Hematopoietic multipotent progenitor cell treated with erythropoietin and hydrocortisone succinate and interleukin-3 and kit ligand, for 4 days (in vitro differentiated cells): Measurements from ENCODE around the gene NAT14.
"Not testable (repeated sequence)": the region's sequence is repeated elsewhere in the genome, so short reads cannot be mapped to it uniquely, and the experiment has no call there.

Experiments
- DNase-seq: peaks from one replicate; pipeline ENCODE4 v3.0.0-alpha.2; 2015

The NAT14 gene

GRCh38 chr19:55487924-55488687 lies 3.1 kb downstream of the NAT14 start, which contains the start of gene SSC5D:
TSS of gene SSC5D (plus strand) at chr19:55488436. CDS start at chr19:55488590, 154 bp downstream.
- DNase-seq = peak; percentile 39

GRCh38 chr19:55488986-55489710 lies 4.2 kb downstream of the NAT14 start:
- no peak for DNase-seq

- no peak for DNase-seq
Measured at GRCh38 chr19:55489711-55490477, 4.9 kb downstream of the NAT14 start.

GRCh38 chr19:55490478-55491432 lies 5.8 kb downstream of the NAT14 start:
- no peak for DNase-seq

- no peak for DNase-seq
Measured at GRCh38 chr19:55491546-55492360, 6.8 kb downstream of the NAT14 start.

- no peak for DNase-seq
Measured at GRCh38 chr19:55492362-55492944, 7.5 kb downstream of the NAT14 start.

GRCh38 chr19:55493052-55493644 lies 8.2 kb downstream of the NAT14 start:
- no peak for DNase-seq

GRCh38 chr19:55493645-55494171 lies 8.7 kb downstream of the NAT14 start:
- DNase-seq = no peak

GRCh38 chr19:55494172-55494761 lies 9.3 kb downstream of the NAT14 start:
- no peak for DNase-seq

GRCh38 chr19:55495646-55496349 lies 10.8 kb downstream of the NAT14 start:
- DNase-seq = no peak

- DNase-seq = not testable (repeated sequence)
Measured at GRCh38 chr19:55496820-55497219, 11.8 kb downstream of the NAT14 start.

- DNase-seq = no peak
Measured at GRCh38 chr19:55497763-55498162, 12.8 kb downstream of the NAT14 start.

- DNase-seq = no peak
Measured at GRCh38 chr19:55498246-55498840, 13.4 kb downstream of the NAT14 start.

- DNase-seq = no peak
Measured at GRCh38 chr19:55500368-55500952, 15.5 kb downstream of the NAT14 start.

GRCh38 chr19:55502197-55502952 lies 17.4 kb downstream of the NAT14 start:
- DNase-seq = no peak

- no peak for DNase-seq
Measured at GRCh38 chr19:55503157-55503501, 18.1 kb downstream of the NAT14 start.

GRCh38 chr19:55503502-55504251 lies 18.7 kb downstream of the NAT14 start:
- DNase-seq = peak; percentile 96
